Right ventricle myocardium inferior (tissue), 1 donor: Measurements from ENCODE around the gene CFAP298. TPM values are rescaled to one million over a fixed set of nuclear protein-coding genes. Genes with fewer than 3 reads are reported as not detected.

Source experiments
- ATAC-seq: fragments of 200-7000 bp; cut with Tn5 transposase; one replicate; pipeline ENCODE4 v1.9.1; 2020; ENCODE audit warnings: mild to moderate bottlenecking, moderate library complexity
- DNase-seq: peaks from one replicate; pipeline ENCODE4 v3.0.0; 2021; ENCODE audit errors: missing footprints
- intact Hi-C: fragments of 100-400 bp; cut with DNase I; formaldehyde crosslinking; loops from one replicate; pipeline ENCODE4 v1.11.0; 2022
- total RNA-seq: library from RNA; stranded (reverse); fragmentation: NEBNext Ultra II Directional; extraction: Animal tissue kit (Norgen Biotek cat#: 25700); gene quantifications from one replicate; pipeline ENCODE4 v1.2.1, GENCODE V29; 2021
- donor health status: DM: no; HTN: yes; CAD: no; lungs with severe emphysema.

CFAP298 gene
- total RNA-seq, 1 donor from 2014 or later, result 18.4 TPM

- ATAC-seq (no peak), DNase-seq (no peak)
- intact Hi-C loops, result no loop called here
Observed at GRCh38 chr21:32604464-32604863, 7.7 kb downstream of the CFAP298 start.

DNA sequence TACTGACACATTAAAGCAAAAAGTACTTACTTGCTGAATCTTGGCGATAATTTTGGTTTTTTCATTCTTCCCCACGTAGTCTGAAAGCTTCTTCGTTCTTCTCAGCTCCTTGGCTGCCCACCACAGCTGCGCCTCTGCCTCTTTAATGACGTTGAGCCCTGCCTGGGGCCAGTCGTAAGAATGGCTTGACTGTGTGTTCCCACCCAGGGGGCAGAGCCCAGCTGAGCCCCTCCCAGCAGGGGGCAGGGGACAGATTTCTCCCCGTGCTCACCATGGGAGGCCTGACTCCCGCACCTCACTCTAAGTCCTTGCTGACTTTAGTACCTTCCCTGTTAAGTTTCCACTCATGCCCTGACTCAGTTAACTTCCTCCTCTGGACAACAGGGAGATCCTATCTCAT lies 9.0 kb downstream of the CFAP298 start:
- ATAC-seq, result no peak
- DNase-seq, result no peak
- intact Hi-C loops, result no loop called here

- intact Hi-C loops, result no loop called here
- ATAC-seq (no peak), DNase-seq (no peak)
Observed at GRCh38 chr21:32602099-32602498, 10.1 kb downstream of the CFAP298 start.

DNA sequence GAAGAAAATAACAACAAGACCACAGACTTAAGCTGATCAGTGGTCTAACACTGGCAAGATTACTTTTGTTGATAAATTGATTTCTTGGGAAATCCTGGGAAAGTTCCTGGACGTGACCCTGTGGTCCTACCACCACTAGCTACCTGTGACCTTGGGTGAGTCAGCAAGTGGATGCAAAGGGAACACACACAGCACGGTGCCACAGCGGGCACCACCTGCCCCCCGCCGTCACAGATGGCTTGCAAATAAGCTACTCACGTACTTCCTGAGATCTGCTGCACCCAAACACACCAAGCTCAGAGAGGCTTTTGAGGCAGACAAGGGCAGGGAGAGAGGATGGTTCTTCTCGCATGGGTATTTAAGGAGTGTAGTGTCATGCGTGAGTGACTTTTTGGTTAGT lies 12.7 kb downstream of the CFAP298 start:
- no peak for ATAC-seq
- intact Hi-C loops, result no loop called here

GRCh38 chr21:32599091-32599490 lies 13.1 kb downstream of the CFAP298 start:
- intact Hi-C loops, result no loop called here
- ATAC-seq (no peak), DNase-seq (no peak)

More for the DNA sequence above, 12.7 kb downstream of the CFAP298 start:
- DNase-seq, result no peak

DNA sequence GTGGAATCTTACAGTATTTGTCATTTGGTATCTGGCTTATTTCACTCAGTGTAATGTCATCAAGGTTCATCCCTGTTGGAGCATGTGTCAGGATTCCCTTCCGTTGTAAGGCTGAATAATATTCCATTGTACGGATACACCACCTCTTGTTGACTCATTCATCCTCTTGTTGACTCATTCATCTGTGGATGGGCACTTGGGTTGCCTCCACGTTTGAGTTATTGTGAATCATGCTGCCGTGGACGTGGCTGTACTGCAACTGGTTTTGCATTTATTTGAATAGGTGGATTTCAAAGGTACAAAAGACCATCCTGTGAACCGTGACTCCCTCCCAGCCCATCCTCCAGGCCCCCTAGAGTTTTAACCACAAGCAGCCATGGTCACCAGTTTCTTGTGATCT lies 15.0 kb downstream of the CFAP298 start:
- DNase-seq (no peak), ATAC-seq (no peak)
- intact Hi-C loops, result no loop called here

- DNase-seq (no peak), ATAC-seq (no peak)
- intact Hi-C loops, result no loop called here
Observed at GRCh38 chr21:32595431-32595830, 16.7 kb downstream of the CFAP298 start.

DNA sequence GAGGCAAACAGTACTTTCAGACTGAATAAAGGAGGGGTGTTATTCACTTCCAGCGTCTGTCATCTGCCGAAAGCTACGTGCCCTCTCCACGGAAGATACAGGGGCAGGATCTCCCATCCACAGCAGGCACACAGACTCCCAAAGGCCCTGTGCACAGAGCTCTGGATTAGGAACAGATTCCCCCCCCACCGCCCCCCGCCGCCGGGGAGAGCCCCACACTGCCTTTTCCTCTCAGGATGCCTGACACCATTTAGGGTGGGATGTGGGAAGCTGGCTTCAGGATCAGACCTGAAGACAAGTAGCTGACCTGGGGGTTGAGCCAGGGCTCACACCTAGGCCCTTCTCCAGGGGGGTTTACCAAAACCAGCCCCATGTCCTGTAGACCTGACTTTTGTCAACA lies 18.5 kb downstream of the CFAP298 start:
- DNase-seq, result no peak
- no peak for ATAC-seq
- intact Hi-C loops, result no loop called here

DNA sequence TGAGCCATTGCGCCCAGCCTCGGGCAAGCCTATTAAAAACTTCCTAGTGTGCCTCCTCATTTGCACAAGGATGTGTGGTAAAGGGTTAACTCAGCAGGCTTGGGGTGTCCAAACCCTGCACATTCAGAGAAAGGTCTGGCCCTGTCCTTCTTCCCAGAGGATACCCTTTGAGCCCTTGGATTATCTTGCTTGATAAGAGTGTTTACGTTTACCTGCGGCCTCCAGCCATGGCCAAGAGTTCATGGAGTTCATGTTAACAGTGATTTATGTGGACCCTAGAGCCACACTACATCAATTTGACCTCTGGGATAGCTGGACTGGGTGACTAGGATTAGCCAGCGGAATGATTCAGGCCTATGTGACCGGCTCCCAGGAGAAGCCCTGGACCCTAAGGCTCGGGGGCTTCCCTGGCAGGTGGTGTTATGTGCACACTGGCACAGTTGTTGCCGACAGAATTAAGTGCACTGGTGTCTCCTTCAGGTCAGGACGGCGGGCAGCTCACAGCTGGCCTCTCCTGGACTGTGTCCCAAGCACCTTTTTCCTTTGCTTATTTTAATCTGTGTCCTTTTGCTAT lies 19.2 kb downstream of the CFAP298 start:
- ATAC-seq (no peak), DNase-seq (no peak)
- intact Hi-C loops, result no loop called here

- DNase-seq, result no peak
- intact Hi-C loops, result no loop called here
- no peak for ATAC-seq
Observed at GRCh38 chr21:32590130-32590529, 22.0 kb downstream of the CFAP298 start.

GRCh38 chr21:32587651-32588050 lies 24.5 kb downstream of the CFAP298 start:
- intact Hi-C loops, result no loop called here
- ATAC-seq (no peak), DNase-seq (no peak)

- ATAC-seq, result no peak
- DNase-seq, result no peak
- intact Hi-C loops, result no loop called here
Observed at GRCh38 chr21:32587120-32587519, 25.1 kb downstream of the CFAP298 start.

GRCh38 chr21:32585970-32586369 lies 26.2 kb downstream of the CFAP298 start:
- intact Hi-C loops, result no loop called here
- no peak for DNase-seq
- no peak for ATAC-seq

- no peak for DNase-seq
- no peak for ATAC-seq
- intact Hi-C loops, result no loop called here
Observed at GRCh38 chr21:32585042-32585710, 27.0 kb downstream of the CFAP298 start, which contains the start of gene TCP10L. Gene TCP10L (minus strand): TSS chr21:32585523. CDS start chr21:32584304, 1,219 bp downstream.

- ATAC-seq, result no peak
- no peak for DNase-seq
- intact Hi-C loops, result no loop called here
Observed at GRCh38 chr21:32584472-32584871, 27.7 kb downstream of the CFAP298 start.

DNA sequence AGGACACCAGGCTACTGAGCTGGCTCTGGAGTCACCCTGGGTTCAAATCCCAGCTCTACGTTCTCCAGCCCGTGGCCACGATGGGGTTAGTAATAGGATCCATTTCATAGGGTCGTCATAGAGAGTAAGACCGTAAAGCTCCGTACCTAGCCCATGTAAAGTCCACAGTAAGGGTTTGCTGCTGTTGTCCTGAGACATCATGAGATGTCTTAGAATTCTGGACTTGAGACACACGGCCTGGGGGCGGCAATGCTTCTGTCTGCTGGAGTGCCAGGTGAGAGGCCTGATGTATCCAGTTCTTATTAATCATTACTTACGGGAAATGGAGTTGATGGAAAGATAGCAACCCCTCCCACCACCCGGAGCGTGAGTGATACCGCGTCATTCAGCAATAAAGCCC lies 30.4 kb downstream of the CFAP298 start:
- intact Hi-C loops, result no loop called here
- ATAC-seq (no peak), DNase-seq (no peak)

GRCh38 chr21:32580949-32581348 lies 31.2 kb downstream of the CFAP298 start:
- intact Hi-C loops, result no loop called here
- ATAC-seq (no peak), DNase-seq (no peak)

DNA sequence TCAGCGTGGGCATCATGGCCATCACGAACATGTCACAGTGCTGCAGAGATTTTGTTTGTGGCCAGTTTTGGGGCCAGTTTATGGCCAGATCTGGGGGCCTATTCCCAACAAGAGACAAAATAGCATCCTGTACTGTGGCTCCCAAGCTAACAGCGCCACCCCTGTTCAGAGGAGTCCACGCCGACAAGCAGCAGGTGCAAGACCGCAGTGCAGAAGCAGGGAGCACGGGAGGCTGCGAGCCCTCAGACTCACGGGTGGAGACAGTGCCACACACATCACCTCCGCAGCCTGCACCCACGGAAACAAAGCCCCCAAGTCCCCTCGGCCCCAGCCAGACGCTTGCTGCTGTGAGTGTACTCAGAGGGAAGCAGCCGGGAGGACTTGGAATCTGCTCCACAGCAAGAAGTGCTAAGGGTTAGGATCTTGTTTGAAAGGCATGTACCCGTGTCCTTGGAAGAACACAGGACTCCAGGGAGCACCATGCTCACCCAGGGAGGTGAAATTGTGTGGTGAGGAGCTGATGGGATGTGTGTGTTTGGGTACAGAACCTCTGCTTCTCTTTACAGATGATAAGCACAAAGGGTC lies 34.0 kb downstream of the CFAP298 start:
- intact Hi-C loops, result no loop called here
- no peak for ATAC-seq
- DNase-seq, result no peak

DNA sequence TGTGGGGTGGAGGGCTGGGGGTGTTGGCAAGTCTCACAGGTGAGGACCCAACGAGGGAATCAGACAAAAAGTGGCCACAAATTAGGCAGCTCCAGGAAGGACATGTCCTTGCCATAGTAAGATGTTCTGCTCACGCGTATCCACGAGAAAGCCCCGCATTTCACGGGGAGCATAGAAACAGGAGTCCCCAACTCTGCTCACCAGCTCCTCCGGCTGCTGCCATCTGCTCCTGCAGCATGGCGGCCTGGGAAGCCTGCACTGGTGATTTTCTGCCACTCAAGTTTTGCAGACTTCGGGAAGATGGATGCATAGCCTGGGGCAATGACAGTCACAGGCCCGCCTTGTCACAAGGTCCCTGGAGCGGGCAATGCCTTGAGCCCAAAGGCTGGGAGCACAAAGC lies 36.2 kb downstream of the CFAP298 start:
- no peak for DNase-seq
- ATAC-seq, result no peak
- intact Hi-C loops, result no loop called here
